ENCODE results near the gene LMTK2. TPM values are rescaled to one million over a fixed set of nuclear protein-coding genes. Genes with fewer than 3 reads are reported as not detected.

The LMTK2 gene
- polyA plus RNA-seq, 1 donor from 2014 or later: 11.9 TPM

DNA sequence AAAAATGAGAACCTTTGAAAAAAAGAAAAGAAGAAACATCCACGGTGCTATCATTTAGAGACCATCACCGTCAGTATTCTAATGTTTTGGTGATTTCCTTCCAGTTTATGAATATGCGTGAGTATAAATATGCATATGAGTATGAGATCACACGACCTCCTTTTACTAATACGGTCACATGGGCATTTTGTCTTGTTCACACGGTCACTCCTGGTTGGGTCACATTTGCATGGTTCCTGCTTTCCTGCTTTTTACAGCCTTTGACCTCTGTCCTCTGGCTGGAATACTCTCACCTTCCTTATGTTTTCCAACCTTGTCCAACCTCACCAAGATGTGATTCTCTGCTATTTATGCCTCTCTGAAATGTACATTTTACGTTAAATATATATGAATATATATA, 25.3 kb upstream of the LMTK2 start:
- H3K79me2 ChIP-seq (replicated peaks; ENCODE audit: insufficient read depth, low read length): no peaks in the 10 kb centered on the region
- H2AFZ ChIP-seq (ENCODE audit: low read depth, low read length): no peak overlapping the region
- H3K27ac ChIP-seq (ENCODE audit: low read length): no peak overlapping the region
- H3K9ac ChIP-seq (ENCODE audit: low read length): no peak overlapping the region
- no peaks in the 10 kb centered on the region for H3K27me3 ChIP-seq (ENCODE audit: insufficient read depth, low read depth, low read length)
- H3K36me3 ChIP-seq (ENCODE audit: insufficient read depth, low read length): no peaks in the 10 kb centered on the region
- H3F3A ChIP-seq (ENCODE audit: insufficient read depth, low read length, poor library complexity, severe bottlenecking): no peaks in the 10 kb centered on the region
- no peaks in the 10 kb centered on the region for H4K20me1 ChIP-seq (ENCODE audit: insufficient read depth)
- no peak for TF ChIP-seq EP300 (conservative IDR thresholded peaks at IDR 0.05; ENCODE audit: poor library complexity, severe bottlenecking)
- no peaks in the 10 kb centered on the region for H3K9me3 ChIP-seq (ENCODE audit: low read length)
- H3K4me3 ChIP-seq (ENCODE audit: low read length): no peak overlapping the region
- no peak overlapping the region for H3K4me2 ChIP-seq (ENCODE audit: low read length)
- H3K9me2 ChIP-seq (ENCODE audit: insufficient read depth, low read length): no peaks in the 10 kb centered on the region

DNA sequence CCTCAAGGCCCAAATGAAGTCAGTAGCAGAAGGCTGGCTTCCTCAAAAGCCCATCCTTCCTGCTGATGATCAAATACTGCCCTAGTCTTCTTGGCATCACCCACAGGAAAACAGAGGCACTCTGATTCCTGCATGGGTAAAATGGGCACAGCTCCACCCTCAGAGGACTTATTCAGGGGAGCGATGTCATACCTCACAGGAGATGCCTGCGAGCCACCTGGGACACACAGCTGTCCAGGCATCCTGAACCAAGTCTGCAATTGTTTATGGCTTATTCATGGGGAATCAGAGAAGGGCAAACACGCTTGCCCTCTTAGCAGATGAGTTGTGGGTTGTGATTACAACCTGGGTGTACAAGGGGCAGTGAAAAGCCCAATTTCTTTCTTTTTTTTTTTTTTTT, 22.0 kb upstream of the LMTK2 start:
- Histone ChIP-seq H2AFZ (ENCODE audit: low read depth, low read length) (no peak overlapping the region), H3K27ac (ENCODE audit: low read length) (no peak overlapping the region), H3K9ac (ENCODE audit: low read length) (no peak overlapping the region), H3K79me2 (replicated peaks; ENCODE audit: insufficient read depth, low read length) (no peaks in the 10 kb centered on the region), H4K20me1 (ENCODE audit: insufficient read depth) (no peaks in the 10 kb centered on the region), H3K4me2 (ENCODE audit: low read length) (no peak overlapping the region), H3K36me3 (ENCODE audit: insufficient read depth, low read length) (no peaks in the 10 kb centered on the region), H3K4me3 (ENCODE audit: low read length) (no peak overlapping the region), H3K9me2 (ENCODE audit: insufficient read depth, low read length) (no peaks in the 10 kb centered on the region), H3F3A (ENCODE audit: insufficient read depth, low read length, poor library complexity, severe bottlenecking) (no peaks in the 10 kb centered on the region), H3K9me3 (ENCODE audit: low read length) (no peaks in the 10 kb centered on the region), H3K27me3 (ENCODE audit: insufficient read depth, low read depth, low read length) (no peaks in the 10 kb centered on the region)
- TF ChIP-seq, protein P1, sequence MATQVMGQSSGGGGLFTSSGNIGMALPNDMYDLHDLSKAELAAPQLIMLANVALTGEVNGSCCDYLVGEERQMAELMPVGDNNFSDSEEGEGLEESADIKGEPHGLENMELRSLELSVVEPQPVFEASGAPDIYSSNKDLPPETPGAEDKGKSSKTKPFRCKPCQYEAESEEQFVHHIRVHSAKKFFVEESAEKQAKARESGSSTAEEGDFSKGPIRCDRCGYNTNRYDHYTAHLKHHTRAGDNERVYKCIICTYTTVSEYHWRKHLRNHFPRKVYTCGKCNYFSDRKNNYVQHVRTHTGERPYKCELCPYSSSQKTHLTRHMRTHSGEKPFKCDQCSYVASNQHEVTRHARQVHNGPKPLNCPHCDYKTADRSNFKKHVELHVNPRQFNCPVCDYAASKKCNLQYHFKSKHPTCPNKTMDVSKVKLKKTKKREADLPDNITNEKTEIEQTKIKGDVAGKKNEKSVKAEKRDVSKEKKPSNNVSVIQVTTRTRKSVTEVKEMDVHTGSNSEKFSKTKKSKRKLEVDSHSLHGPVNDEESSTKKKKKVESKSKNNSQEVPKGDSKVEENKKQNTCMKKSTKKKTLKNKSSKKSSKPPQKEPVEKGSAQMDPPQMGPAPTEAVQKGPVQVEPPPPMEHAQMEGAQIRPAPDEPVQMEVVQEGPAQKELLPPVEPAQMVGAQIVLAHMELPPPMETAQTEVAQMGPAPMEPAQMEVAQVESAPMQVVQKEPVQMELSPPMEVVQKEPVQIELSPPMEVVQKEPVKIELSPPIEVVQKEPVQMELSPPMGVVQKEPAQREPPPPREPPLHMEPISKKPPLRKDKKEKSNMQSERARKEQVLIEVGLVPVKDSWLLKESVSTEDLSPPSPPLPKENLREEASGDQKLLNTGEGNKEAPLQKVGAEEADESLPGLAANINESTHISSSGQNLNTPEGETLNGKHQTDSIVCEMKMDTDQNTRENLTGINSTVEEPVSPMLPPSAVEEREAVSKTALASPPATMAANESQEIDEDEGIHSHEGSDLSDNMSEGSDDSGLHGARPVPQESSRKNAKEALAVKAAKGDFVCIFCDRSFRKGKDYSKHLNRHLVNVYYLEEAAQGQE (IDR thresholded peaks at IDR 0.05; ENCODE audit: borderline replicate concordance): no peak
- no peak for TF ChIP-seq POLR2AphosphoS5 (IDR thresholded peaks at IDR 0.05)
- no peak for TF ChIP-seq EP300 (conservative IDR thresholded peaks at IDR 0.05; ENCODE audit: poor library complexity, severe bottlenecking)
- no peak for TF ChIP-seq SMC3 (conservative IDR thresholded peaks at IDR 0.05; ENCODE audit: poor library complexity)
- no peak for TF ChIP-seq RAD21 (conservative IDR thresholded peaks at IDR 0.05)
- TF ChIP-seq MXI1 (conservative IDR thresholded peaks at IDR 0.05; ENCODE audit: poor library complexity, severe bottlenecking): no peak
- no peak for TF ChIP-seq TAF1 (IDR thresholded peaks at IDR 0.05; ENCODE audit: low read depth)
- TF ChIP-seq EZH2 (IDR thresholded peaks at IDR 0.05; ENCODE audit: borderline replicate concordance, insufficient read depth, low read length, poor library complexity, severe bottlenecking): no peak

GRCh38 chr7:98085674-98086073, 21.0 kb upstream of the LMTK2 start:
- Histone ChIP-seq H3K27me3 (ENCODE audit: insufficient read depth, low read depth, low read length) (no peaks in the 10 kb centered on the region), H3K9me3 (ENCODE audit: low read length) (no peaks in the 10 kb centered on the region), H3K36me3 (ENCODE audit: insufficient read depth, low read length) (no peaks in the 10 kb centered on the region), H4K20me1 (ENCODE audit: insufficient read depth) (no peaks in the 10 kb centered on the region), H3K79me2 (replicated peaks; ENCODE audit: insufficient read depth, low read length) (no peaks in the 10 kb centered on the region), H3K27ac (ENCODE audit: low read length) (no peak overlapping the region), H3K4me2 (ENCODE audit: low read length) (no peak overlapping the region), H3K9me2 (ENCODE audit: insufficient read depth, low read length) (no peaks in the 10 kb centered on the region), H2AFZ (ENCODE audit: low read depth, low read length) (no peak overlapping the region), H3K9ac (ENCODE audit: low read length) (no peak overlapping the region), H3F3A (ENCODE audit: insufficient read depth, low read length, poor library complexity, severe bottlenecking) (no peaks in the 10 kb centered on the region), H3K4me3 (ENCODE audit: low read length) (no peak overlapping the region)
- TF ChIP-seq TAF1 (IDR thresholded peaks at IDR 0.05; ENCODE audit: low read depth) (no peak), RAD21 (conservative IDR thresholded peaks at IDR 0.05) (no peak), EZH2 (IDR thresholded peaks at IDR 0.05; ENCODE audit: borderline replicate concordance, insufficient read depth, low read length, poor library complexity, severe bottlenecking) (no peak), POLR2AphosphoS5 (IDR thresholded peaks at IDR 0.05) (no peak), SMC3 (conservative IDR thresholded peaks at IDR 0.05; ENCODE audit: poor library complexity) (no peak), EP300 (conservative IDR thresholded peaks at IDR 0.05; ENCODE audit: poor library complexity, severe bottlenecking) (no peak), MXI1 (conservative IDR thresholded peaks at IDR 0.05; ENCODE audit: poor library complexity, severe bottlenecking) (no peak)
- TF ChIP-seq, protein P2, sequence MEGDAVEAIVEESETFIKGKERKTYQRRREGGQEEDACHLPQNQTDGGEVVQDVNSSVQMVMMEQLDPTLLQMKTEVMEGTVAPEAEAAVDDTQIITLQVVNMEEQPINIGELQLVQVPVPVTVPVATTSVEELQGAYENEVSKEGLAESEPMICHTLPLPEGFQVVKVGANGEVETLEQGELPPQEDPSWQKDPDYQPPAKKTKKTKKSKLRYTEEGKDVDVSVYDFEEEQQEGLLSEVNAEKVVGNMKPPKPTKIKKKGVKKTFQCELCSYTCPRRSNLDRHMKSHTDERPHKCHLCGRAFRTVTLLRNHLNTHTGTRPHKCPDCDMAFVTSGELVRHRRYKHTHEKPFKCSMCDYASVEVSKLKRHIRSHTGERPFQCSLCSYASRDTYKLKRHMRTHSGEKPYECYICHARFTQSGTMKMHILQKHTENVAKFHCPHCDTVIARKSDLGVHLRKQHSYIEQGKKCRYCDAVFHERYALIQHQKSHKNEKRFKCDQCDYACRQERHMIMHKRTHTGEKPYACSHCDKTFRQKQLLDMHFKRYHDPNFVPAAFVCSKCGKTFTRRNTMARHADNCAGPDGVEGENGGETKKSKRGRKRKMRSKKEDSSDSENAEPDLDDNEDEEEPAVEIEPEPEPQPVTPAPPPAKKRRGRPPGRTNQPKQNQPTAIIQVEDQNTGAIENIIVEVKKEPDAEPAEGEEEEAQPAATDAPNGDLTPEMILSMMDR (IDR thresholded peaks at IDR 0.05; ENCODE audit: poor library complexity, severe bottlenecking): no peak
- TF ChIP-seq, protein P1 (IDR thresholded peaks at IDR 0.05; ENCODE audit: borderline replicate concordance): no peak

All from neural cell (in vitro differentiated cells).